ENCODE results near the gene NPR2.

Gene NPR2

DNA sequence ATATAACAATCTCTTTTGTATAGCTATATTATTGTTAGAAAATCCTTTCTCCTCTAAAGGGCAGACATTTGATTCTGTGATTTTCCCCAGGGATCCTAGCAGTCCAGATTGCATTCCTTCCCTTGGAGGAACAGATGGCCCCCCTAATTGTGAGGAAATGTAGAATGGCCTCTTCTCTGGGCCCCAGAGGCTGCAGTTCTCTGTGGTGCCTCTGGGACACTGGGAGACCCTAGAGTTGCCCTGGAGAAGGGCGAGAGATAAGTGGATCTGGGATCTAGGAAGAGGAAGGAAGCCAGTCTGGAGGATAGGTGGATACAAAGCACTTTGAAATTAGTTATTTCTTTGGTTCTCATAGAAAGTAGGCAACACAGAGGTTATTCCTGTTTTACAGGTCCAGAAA lies 25.3 kb downstream of the NPR2 start:
- Histone ChIP-seq H3K36me3 (ENCODE audit: control insufficient read depth, insufficient read depth, low read length) (no peaks in the 10 kb centered on the region), H3K4me1 (ENCODE audit: control insufficient read depth, insufficient read depth, low read length) (peaks cover 8% of the 10 kb centered on the region), H3K4me3 (ENCODE audit: low read depth, low read length) (no peak overlapping the region), H3K27ac (ENCODE audit: low read depth, low read length) (no peak overlapping the region), H3K9me3 (ENCODE audit: control insufficient read depth, insufficient read depth, low read length) (no peaks in the 10 kb centered on the region), H3K27me3 (ENCODE audit: control insufficient read depth, insufficient read depth, low read length) (no peaks in the 10 kb centered on the region), H3K9ac (ENCODE audit: low read depth, low read length) (no peak overlapping the region)

DNA sequence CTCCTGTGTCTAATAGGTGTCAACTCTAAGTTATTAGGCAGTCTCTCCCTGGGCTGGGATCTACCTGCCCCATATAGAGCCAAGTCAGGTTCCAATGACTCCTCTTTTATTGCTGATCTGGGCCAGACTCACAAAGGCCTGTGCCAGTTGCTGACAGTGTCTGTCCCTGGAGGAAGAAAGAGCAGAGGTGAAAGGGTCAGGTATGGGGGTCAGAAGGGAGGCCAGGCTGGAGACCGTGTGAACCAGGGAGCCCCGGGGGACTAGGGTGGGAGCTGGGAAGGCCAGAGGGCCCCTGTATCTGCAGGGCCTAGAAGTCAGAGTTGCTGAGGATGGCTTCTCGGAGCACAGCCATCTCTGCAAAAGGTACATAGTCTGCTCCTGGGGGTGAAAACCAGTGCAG lies 26.9 kb downstream of the NPR2 start:
- H3K36me3 ChIP-seq (ENCODE audit: control insufficient read depth, insufficient read depth, low read length) = no peaks in the 10 kb centered on the region
- H3K9ac ChIP-seq (ENCODE audit: low read depth, low read length) = no peak overlapping the region
- H3K27ac ChIP-seq (ENCODE audit: low read depth, low read length) = no peak overlapping the region
- no peak overlapping the region for H3K4me3 ChIP-seq (ENCODE audit: low read depth, low read length)
- no peaks in the 10 kb centered on the region for H3K27me3 ChIP-seq (ENCODE audit: control insufficient read depth, insufficient read depth, low read length)
- peaks cover 16% of the 10 kb centered on the region for H3K4me1 ChIP-seq (ENCODE audit: control insufficient read depth, insufficient read depth, low read length)
- H3K9me3 ChIP-seq (ENCODE audit: control insufficient read depth, insufficient read depth, low read length) = no peaks in the 10 kb centered on the region

DNA sequence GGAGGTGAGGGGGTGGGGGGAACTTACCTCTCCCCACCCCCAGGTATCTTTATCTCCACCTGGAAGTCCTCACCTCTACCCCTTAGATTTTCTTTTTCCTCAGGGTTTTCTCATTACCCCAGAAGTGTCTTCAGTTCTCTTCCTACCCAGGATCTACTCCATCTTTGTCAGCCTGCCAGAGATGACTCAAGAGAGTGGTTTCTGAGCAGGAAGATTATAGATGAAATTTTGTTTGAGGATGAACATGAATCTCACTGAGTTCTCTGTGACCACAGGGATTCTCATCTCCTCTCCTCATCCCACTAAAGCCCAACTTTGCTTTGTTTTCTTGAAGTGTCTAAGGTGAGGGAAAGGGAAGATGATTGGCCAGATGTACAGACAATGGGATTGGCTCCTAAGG lies 28.7 kb downstream of the NPR2 start:
- no peaks in the 10 kb centered on the region for H3K27me3 ChIP-seq (ENCODE audit: control insufficient read depth, insufficient read depth, low read length)
- H3K4me1 ChIP-seq (ENCODE audit: control insufficient read depth, insufficient read depth, low read length) = peaks cover 11% of the 10 kb centered on the region; the same call in 1 of the 2 replicates
- no peak overlapping the region for H3K27ac ChIP-seq (ENCODE audit: low read depth, low read length)
- no peaks in the 10 kb centered on the region for H3K36me3 ChIP-seq (ENCODE audit: control insufficient read depth, insufficient read depth, low read length)
- no peak overlapping the region for H3K4me3 ChIP-seq (ENCODE audit: low read depth, low read length)
- H3K9me3 ChIP-seq (ENCODE audit: control insufficient read depth, insufficient read depth, low read length) = no peaks in the 10 kb centered on the region
- H3K9ac ChIP-seq (ENCODE audit: low read depth, low read length) = no peak overlapping the region

DNA sequence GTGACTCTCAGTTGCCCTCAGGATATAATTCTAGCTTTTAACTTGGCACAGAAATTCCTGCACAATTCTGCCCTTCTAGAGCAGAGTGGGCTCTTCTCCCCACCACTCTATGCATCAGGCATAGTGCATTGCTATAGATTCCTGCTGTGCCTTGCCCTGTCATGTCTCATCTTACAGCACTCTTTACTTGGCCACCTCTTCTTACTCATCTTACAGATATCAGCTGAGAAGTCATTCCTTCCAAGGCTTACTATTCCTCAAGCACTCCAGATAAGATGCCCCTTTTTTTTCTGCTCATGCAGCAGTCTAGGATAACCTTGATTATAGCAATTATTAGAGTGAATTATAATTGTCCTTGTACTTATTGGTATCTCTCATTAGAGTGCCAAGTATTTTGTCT lies 31.5 kb downstream of the NPR2 start:
- no peaks in the 10 kb centered on the region for H3K27me3 ChIP-seq (ENCODE audit: control insufficient read depth, insufficient read depth, low read length)
- no peak overlapping the region for H3K27ac ChIP-seq (ENCODE audit: low read depth, low read length)
- no peaks in the 10 kb centered on the region for H3K9me3 ChIP-seq (ENCODE audit: control insufficient read depth, insufficient read depth, low read length)
- peaks cover 15% of the 10 kb centered on the region; the same call in 1 of the 2 replicates for H3K4me1 ChIP-seq (ENCODE audit: control insufficient read depth, insufficient read depth, low read length)
- no peaks in the 10 kb centered on the region for H3K36me3 ChIP-seq (ENCODE audit: control insufficient read depth, insufficient read depth, low read length)
- no peak overlapping the region for H3K4me3 ChIP-seq (ENCODE audit: low read depth, low read length)
- no peak overlapping the region for H3K9ac ChIP-seq (ENCODE audit: low read depth, low read length)

DNA sequence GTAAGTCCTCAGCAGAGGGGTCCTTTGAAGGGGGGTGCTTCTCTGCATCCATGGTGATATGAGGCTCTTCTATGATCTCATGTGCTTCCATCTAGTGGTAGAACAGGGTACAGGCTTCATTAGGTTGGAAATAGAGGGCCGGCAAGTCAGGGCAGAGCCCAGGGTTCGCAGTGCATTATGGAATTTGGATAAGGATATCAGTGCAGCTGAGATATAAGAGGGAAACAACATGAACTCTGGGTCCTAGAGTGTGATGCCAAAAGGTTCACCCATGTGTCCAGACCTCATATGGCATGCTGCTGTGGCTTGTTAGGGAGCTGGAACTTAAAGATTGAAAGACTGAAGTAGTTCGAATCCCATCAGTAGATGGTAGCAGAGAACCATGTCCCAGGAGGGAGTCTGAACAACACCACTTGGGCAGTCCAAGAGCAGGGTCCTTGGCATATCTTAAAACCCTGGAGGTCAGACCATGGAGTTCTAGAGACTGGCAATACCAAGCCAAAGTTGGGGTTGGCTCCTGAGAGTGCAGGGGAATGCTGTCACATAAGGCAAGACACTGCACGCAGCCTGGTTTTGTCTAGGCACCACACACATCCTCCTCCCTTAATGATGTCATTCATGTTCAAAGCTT lies 34.8 kb downstream of the NPR2 start:
- H3K4me1 ChIP-seq (ENCODE audit: control insufficient read depth, insufficient read depth, low read length) = peaks cover 19% of the 10 kb centered on the region; the same call in 1 of the 2 replicates
- H3K4me3 ChIP-seq (ENCODE audit: low read depth, low read length) = no peak overlapping the region
- H3K9ac ChIP-seq (ENCODE audit: low read depth, low read length) = no peak overlapping the region
- H3K27me3 ChIP-seq (ENCODE audit: control insufficient read depth, insufficient read depth, low read length) = no peaks in the 10 kb centered on the region
- no peaks in the 10 kb centered on the region for H3K9me3 ChIP-seq (ENCODE audit: control insufficient read depth, insufficient read depth, low read length)
- no peak overlapping the region for H3K27ac ChIP-seq (ENCODE audit: low read depth, low read length)
- H3K36me3 ChIP-seq (ENCODE audit: control insufficient read depth, insufficient read depth, low read length) = no peaks in the 10 kb centered on the region

DNA sequence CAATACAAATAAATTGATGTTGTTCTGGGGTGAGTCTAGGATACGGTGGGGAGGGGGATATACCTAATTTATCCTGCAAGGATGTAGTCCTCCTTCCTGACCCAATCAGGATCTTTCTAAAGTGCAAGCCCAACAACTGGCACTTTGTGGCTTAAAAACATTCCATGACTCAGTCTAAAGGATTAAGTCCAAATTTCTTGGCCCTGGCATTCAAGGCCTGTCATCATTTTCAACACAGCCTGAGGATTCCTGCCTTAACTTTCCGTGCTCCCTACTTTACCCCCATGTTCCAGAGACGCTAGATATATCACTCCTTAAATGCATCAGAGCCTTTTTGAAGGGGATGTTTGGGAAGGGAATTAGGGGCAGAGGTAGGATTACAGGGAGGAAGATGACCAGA lies 36.1 kb downstream of the NPR2 start:
- Histone ChIP-seq H3K9me3 (ENCODE audit: control insufficient read depth, insufficient read depth, low read length) (no peaks in the 10 kb centered on the region), H3K27ac (ENCODE audit: low read depth, low read length) (no peak overlapping the region), H3K27me3 (ENCODE audit: control insufficient read depth, insufficient read depth, low read length) (no peaks in the 10 kb centered on the region), H3K4me3 (ENCODE audit: low read depth, low read length) (no peak overlapping the region), H3K4me1 (ENCODE audit: control insufficient read depth, insufficient read depth, low read length) (peaks cover 19% of the 10 kb centered on the region; the same call in 1 of the 2 replicates), H3K9ac (ENCODE audit: low read depth, low read length) (no peak overlapping the region), H3K36me3 (ENCODE audit: control insufficient read depth, insufficient read depth, low read length) (no peaks in the 10 kb centered on the region)

DNA sequence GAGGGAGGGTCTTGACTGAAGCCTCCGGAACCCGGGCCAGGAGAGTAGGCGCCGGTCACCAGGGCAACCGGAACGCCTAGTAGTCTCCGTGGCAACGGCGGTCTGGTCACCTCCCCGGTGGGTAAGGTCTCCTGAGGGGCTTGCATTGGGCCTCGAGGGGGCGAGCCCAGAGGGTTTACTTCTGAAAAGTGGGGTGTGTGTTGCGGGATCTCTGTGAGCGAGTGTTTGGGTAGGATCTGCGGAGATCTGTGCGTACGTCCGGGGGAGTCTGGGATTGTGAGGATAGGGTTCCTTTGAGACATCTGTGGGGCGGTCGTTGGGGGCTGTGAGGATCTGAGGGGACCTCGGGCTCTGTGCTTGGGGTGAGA lies 37.3 kb downstream of the NPR2 start, which contains the start of gene FAM221B:
FAM221B (minus strand) TSS at position 17 of the 368 bp plus-strand sequence. CDS start 2,571 bp downstream, outside the sequence.
- Histone ChIP-seq H3K9ac (ENCODE audit: low read depth, low read length) (no peak within 1 kb of the TSS), H3K27me3 (ENCODE audit: control insufficient read depth, insufficient read depth, low read length) (no peaks in the 10 kb centered on the region), H3K4me3 (ENCODE audit: low read depth, low read length) (peak within 1 kb of the TSS; percentile 85), H3K36me3 (ENCODE audit: control insufficient read depth, insufficient read depth, low read length) (no peaks in the 10 kb centered on the region), H3K9me3 (ENCODE audit: control insufficient read depth, insufficient read depth, low read length) (no peaks in the 10 kb centered on the region), H3K4me1 (ENCODE audit: control insufficient read depth, insufficient read depth, low read length) (peaks cover 8% of the 10 kb centered on the region; the same call in 1 of the 2 replicates), H3K27ac (ENCODE audit: low read depth, low read length) (peak within 1 kb of the TSS; percentile 64)

DNA sequence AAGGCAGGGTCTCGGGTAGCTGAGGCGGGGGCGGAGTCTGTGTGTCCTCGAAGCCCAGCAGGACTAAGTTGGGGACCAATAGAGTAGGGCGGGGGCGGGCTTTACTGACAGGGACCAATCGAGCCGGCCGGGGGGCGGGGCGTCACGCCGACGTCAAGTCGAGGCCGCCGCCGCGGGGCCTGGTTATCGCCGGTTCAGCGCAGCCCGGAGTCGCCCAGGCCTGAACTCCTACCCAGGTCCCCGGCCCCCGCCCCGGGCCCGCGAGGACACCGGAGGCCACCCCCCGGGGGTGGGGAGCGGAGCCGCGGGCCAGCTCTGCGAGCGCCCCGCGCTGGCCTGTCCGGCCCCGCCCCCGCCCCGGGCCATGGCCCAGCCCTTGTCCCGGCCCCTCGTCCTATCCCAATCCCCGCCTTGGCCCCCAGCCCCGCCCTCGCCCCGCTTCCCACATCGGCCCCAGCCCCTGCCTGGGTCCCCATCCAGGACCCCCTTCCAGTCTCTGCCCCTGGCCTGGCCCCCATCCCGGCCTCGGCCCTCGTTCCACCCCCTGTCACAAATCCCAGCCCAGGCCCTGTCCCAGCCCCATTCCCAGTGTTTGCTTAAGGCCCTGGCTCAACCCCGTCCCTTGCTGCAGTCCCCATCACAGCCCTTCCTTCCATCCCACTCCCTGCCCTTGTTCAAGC lies 37.8 kb downstream of the NPR2 start, which contains the start of gene TMEM8B:
TMEM8B (plus strand) TSS at position 145 of the 680 bp plus-strand sequence; CDS start at position 365, 220 bp downstream.
- H3K9me3 ChIP-seq (ENCODE audit: control insufficient read depth, insufficient read depth, low read length) = no peaks in the 10 kb centered on the region
- peak within 1 kb of the TSS; percentile 85 for H3K4me3 ChIP-seq (ENCODE audit: low read depth, low read length)
- no peaks in the 10 kb centered on the region for H3K27me3 ChIP-seq (ENCODE audit: control insufficient read depth, insufficient read depth, low read length)
- peak within 1 kb of the TSS; percentile 64 for H3K27ac ChIP-seq (ENCODE audit: low read depth, low read length)
- H3K4me1 ChIP-seq (ENCODE audit: control insufficient read depth, insufficient read depth, low read length) = peaks cover 8% of the 10 kb centered on the region; the same call in 1 of the 2 replicates
- no peaks in the 10 kb centered on the region for H3K36me3 ChIP-seq (ENCODE audit: control insufficient read depth, insufficient read depth, low read length)
- H3K9ac ChIP-seq (ENCODE audit: low read depth, low read length) = no peak within 1 kb of the TSS

DNA sequence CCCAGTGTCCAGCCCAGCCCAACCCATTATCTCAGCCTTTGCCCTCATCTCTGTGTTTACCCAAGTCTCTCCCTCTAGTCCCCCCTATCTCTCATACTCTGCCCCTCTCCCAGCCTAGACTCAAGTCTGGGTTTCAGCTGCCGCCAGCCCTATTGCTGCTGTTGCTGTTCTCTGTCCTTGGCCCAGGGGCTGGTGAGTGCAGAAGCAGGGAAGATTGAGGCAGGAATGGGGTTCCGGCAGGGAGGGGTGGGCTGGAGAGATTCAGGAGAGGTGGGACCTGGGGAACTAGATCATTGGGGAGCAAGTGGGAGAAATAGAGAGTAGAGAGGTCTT lies 38.3 kb downstream of the NPR2 start:
- H3K9me3 ChIP-seq (ENCODE audit: control insufficient read depth, insufficient read depth, low read length) = no peaks in the 10 kb centered on the region
- H3K4me1 ChIP-seq (ENCODE audit: control insufficient read depth, insufficient read depth, low read length) = peaks cover 8% of the 10 kb centered on the region; the same call in 1 of the 2 replicates
- no peak overlapping the region for H3K9ac ChIP-seq (ENCODE audit: low read depth, low read length)
- H3K27ac ChIP-seq (ENCODE audit: low read depth, low read length) = no peak overlapping the region
- H3K4me3 ChIP-seq (ENCODE audit: low read depth, low read length) = peak overlapping the region; percentile 85
- H3K36me3 ChIP-seq (ENCODE audit: control insufficient read depth, insufficient read depth, low read length) = no peaks in the 10 kb centered on the region
- no peaks in the 10 kb centered on the region for H3K27me3 ChIP-seq (ENCODE audit: control insufficient read depth, insufficient read depth, low read length)

DNA sequence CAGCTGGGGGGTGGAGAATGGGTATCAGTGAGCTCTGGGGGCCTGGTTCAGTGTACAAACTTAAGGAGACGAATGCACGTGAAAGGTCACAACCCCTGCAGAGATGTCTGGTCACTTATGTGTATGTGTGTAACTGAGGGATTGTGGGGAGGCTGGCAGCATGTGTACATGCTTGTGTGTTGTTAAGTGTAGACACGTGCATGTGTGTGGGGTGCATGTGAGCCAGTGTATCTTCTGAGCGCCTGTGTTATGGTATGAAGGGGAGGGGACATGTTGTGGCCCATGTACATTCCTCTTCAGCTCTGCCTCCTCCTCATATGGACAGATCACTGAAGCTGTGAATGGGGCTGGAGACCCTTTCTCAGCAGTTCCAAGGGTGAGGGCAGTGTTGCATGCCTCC lies 39.6 kb downstream of the NPR2 start:
- no peak overlapping the region for H3K4me3 ChIP-seq (ENCODE audit: low read depth, low read length)
- no peak overlapping the region for H3K9ac ChIP-seq (ENCODE audit: low read depth, low read length)
- no peaks in the 10 kb centered on the region for H3K36me3 ChIP-seq (ENCODE audit: control insufficient read depth, insufficient read depth, low read length)
- H3K27ac ChIP-seq (ENCODE audit: low read depth, low read length) = no peak overlapping the region
- peaks cover 8% of the 10 kb centered on the region; the same call in 1 of the 2 replicates for H3K4me1 ChIP-seq (ENCODE audit: control insufficient read depth, insufficient read depth, low read length)
- no peaks in the 10 kb centered on the region for H3K27me3 ChIP-seq (ENCODE audit: control insufficient read depth, insufficient read depth, low read length)
- no peaks in the 10 kb centered on the region for H3K9me3 ChIP-seq (ENCODE audit: control insufficient read depth, insufficient read depth, low read length)

DNA sequence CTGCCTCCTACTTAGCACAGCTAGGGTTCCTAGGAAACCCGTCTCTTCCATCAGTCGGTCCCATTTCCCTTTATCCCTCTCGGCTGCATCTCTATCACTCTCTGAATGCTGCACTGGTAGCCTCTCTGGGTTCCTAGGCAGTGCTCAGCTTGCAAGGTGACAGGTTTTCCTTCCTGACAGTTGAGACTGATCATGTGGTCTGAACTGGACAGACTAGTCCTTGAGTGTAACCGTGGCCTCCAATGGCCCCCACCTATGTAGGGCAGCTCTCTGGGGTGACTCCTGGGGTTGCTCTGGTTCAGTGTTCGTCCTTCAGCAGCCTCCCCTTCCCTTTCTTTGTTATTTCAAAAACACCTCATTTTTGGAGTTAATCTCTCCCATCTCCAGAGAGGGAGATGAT lies 41.4 kb downstream of the NPR2 start:
- H3K27me3 ChIP-seq (ENCODE audit: control insufficient read depth, insufficient read depth, low read length) = no peaks in the 10 kb centered on the region
- H3K27ac ChIP-seq (ENCODE audit: low read depth, low read length) = no peak overlapping the region
- no peaks in the 10 kb centered on the region for H3K9me3 ChIP-seq (ENCODE audit: control insufficient read depth, insufficient read depth, low read length)
- H3K9ac ChIP-seq (ENCODE audit: low read depth, low read length) = no peak overlapping the region
- no peaks in the 10 kb centered on the region for H3K36me3 ChIP-seq (ENCODE audit: control insufficient read depth, insufficient read depth, low read length)
- no peak overlapping the region for H3K4me3 ChIP-seq (ENCODE audit: low read depth, low read length)
- H3K4me1 ChIP-seq (ENCODE audit: control insufficient read depth, insufficient read depth, low read length) = peaks cover 4% of the 10 kb centered on the region; the same call in 1 of the 2 replicates

Measured in HUES48 (cell line).